GM12878 (cell line): ENCODE results near the gene SLC51A. TPM values are rescaled to one million over a fixed set of nuclear protein-coding genes. Genes with fewer than 3 reads are reported as not detected.

ENCODE experiments used
- ATAC-seq: fragments of 200-7000 bp; cut with Tn5 transposase; 3 replicates; pipeline ENCODE4 v1.9.1; 2020; ENCODE audit warnings: mild to moderate bottlenecking, moderate library complexity
- BruUV-seq: library from RNA; stranded (reverse); fragments of 400-500 nt; replicated peaks from 2 replicates; lab custom pipeline; 2021; lab: Mats Ljungman, UMichigan
- CTCF ChIA-PET: fragments of 300-600 bp; sonication (Branson Sonifier 250); formaldehyde crosslinking; extraction: SDS; loops from one replicate; lab custom pipeline; 2021; ENCODE audit warnings: inconsistent platforms; lab: Yijun Ruan, JAX
- POLR2A ChIA-PET: fragments of 350-600 bp; formaldehyde crosslinking; extraction: SDS; loops from one replicate; lab custom pipeline; 2021; ENCODE audit warnings: inconsistent platforms; lab: Charles Lee
- RAD21 ChIA-PET: fragments of 300-600 bp; sonication (Branson Sonifier 250); formaldehyde crosslinking; loops from one replicate; lab custom pipeline; 2023; ENCODE audit warnings: antibody characterized with exemption; ENCODE audit not compliant: unreplicated experiment; lab: Charles Lee
- SMC1A ChIA-PET: fragments of 300-600 bp; sonication (Branson Sonifier 250); formaldehyde crosslinking; loops from one replicate; lab custom pipeline; 2023; ENCODE audit not compliant: unreplicated experiment, uncharacterized antibody; lab: Charles Lee
- DNase-seq: peaks from one replicate; pipeline ENCODE4 v3.0.0-alpha.2; 2011; ENCODE audit warnings: low read depth, low spot score
- FAIRE-seq: peaks from 3 replicates; lab custom pipeline; 2011; peaks lifted over from hg19 to GRCh38; lab: Jason Lieb, UNC
- H2AFZ ChIP-seq: 2 replicates; pipeline ENCODE4 v1.6.0; 2011; ENCODE audit warnings: low read depth, low read length, control low read depth; ENCODE audit not compliant: control insufficient read depth
- H3K27ac ChIP-seq: 2 replicates; pipeline ENCODE4 v1.5.1; 2011; ENCODE audit warnings: control low read depth; ENCODE audit not compliant: control insufficient read depth, insufficient read depth
- H3K27me3 ChIP-seq, 2 experiments: replicated peaks in 1 of 2; 2 replicates each; pipeline versions ENCODE4 v1.6.0 to v1.6.1; 2011; ENCODE audit warnings: low read length in 1 of 2; ENCODE audit not compliant: control insufficient read depth in 2 of 2, insufficient read depth in 2 of 2
- H3K36me3 ChIP-seq, 2 experiments: 2 replicates each; pipeline ENCODE4 v1.5.1; 2011; ENCODE audit warnings: low read length in 1 of 2; ENCODE audit not compliant: control insufficient read depth in 2 of 2, insufficient read depth in 2 of 2
- H3K4me1 ChIP-seq: 2 replicates; pipeline ENCODE4 v1.6.1; 2011; ENCODE audit warnings: mild to moderate bottlenecking, low read length, moderate library complexity, mixed read lengths; ENCODE audit not compliant: control insufficient read depth, insufficient read depth
- H3K4me2 ChIP-seq: 2 replicates; pipeline ENCODE4 v1.6.0; 2011; ENCODE audit warnings: control low read depth; ENCODE audit not compliant: control insufficient read depth, insufficient read depth
- H3K4me3 ChIP-seq: fragments of 200-600 bp; sonication (generic); 2 replicates; pipeline ENCODE4 v1.5.1; 2016
- H3K79me2 ChIP-seq: 2 replicates; pipeline ENCODE4 v1.6.0; 2011; ENCODE audit warnings: low read length; ENCODE audit not compliant: control insufficient read depth, insufficient read depth
- H3K9ac ChIP-seq: 2 replicates; pipeline ENCODE4 v1.8.0; 2011; ENCODE audit warnings: low read length, control low read depth, mixed read lengths; ENCODE audit not compliant: control insufficient read depth, insufficient read depth
- H3K9me3 ChIP-seq: replicated peaks from 3 replicates; pipeline ENCODE4 v1.5.1; 2011; ENCODE audit warnings: mild to moderate bottlenecking, low read length; ENCODE audit not compliant: control insufficient read depth, insufficient read depth
- H4K20me1 ChIP-seq: 2 replicates; pipeline ENCODE4 v1.6.0; 2011; ENCODE audit not compliant: control insufficient read depth, insufficient read depth
- DPF2 ChIP-seq: fragments of 450-650 bp; IDR thresholded peaks from 2 replicates; pipeline ENCODE4 v1.6.1; 2017; ENCODE audit warnings: mild to moderate bottlenecking
- NFYA ChIP-seq: IDR thresholded peaks from 2 replicates; pipeline ENCODE4 v1.6.1; 2011; ENCODE audit warnings: low read depth, mild to moderate bottlenecking, low read length, improper control_type of control experiment, borderline replicate concordance
- RB1 ChIP-seq: fragments of 450-650 bp; formaldehyde crosslinking; IDR thresholded peaks from 2 replicates; pipeline ENCODE4 v1.6.1; 2017; ENCODE audit warnings: mild to moderate bottlenecking, borderline replicate concordance
- SRF ChIP-seq, 2 experiments: IDR thresholded peaks; 2 replicates each; pipeline ENCODE4 v1.6.1; 2011; ENCODE audit warnings: low read depth in 2 of 2, low read length in 2 of 2, mild to moderate bottlenecking in 1 of 2, moderate library complexity in 1 of 2
- STAT3 ChIP-seq: IDR thresholded peaks from 2 replicates; pipeline ENCODE4 v1.6.1; 2011; ENCODE audit warnings: low read depth, low read length, improper control_type of control experiment
- WGBS: methylation state at CpG from one replicate; pipeline ENCODE4 v1.1.6; 2016; ENCODE audit warnings: low lambda C conversion rate; ENCODE audit not compliant: insufficient replicate concordance, insufficient coverage; ENCODE audit errors: missing lambda C conversion rate; 5-methylcytosine and 5-hydroxymethylcytosine counted together
- in situ Hi-C: fragments of 300-500 bp; cut with MboI; formaldehyde crosslinking; loops from 9 replicates; pipeline ENCODE4 v1.14.3; 2018; ENCODE audit warnings: mixed read lengths
- intact Hi-C: fragments of 100-400 bp; cut with micrococcal nuclease; formaldehyde crosslinking; loops from one replicate; pipeline ENCODE4 v1.14.2; 2022; ENCODE audit not compliant: unreplicated experiment
- polyA plus RNA-seq, 11 experiments: library from polyadenylated mRNA; depleted of rRNA in 4 of 11; unstranded in 6 of 11; stranded (reverse) in 5 of 11; fragments of >200 nt; fragmentation: Nextera tagmentation in 4 of 11; fragmentation: Illumina TruSeq in 1 of 11; extraction: Ambion mirVana in 4 of 11; extraction: Trizol in 1 of 11; gene quantifications; 1 replicate in 1 of 11; 2 replicates in 10 of 11; pipeline versions ENCODE4 v1.2.1 to v1.2.3, GENCODE V29; 2011 to 2016; ENCODE audit warnings: inconsistent platforms in 2 of 11, missing spikeins in 2 of 11, low read depth in 1 of 11
- total RNA-seq, 4 experiments: library from RNA; depleted of rRNA in 3 of 4; stranded (reverse); fragments of >200 nt in 3 of 4; fragmentation: Illumina TruSeq in 1 of 4; extraction: Trizol in 1 of 4; gene quantifications; 2 replicates each; pipeline versions ENCODE4 v1.2.1 to v1.2.3, GENCODE V29; 2013 to 2021

The SLC51A gene
- total and polyA plus RNA-seq, 10 of the 15 experiments (the other 5 are each of a cell fraction or from before 2014, with no cell fraction given): 0.99 to 3.9 (median 2.2) TPM; not detected in 6

- ATAC-seq (no peak), FAIRE-seq (no peak), DNase-seq (no peak)
- in situ Hi-C loops (no loop called here), intact Hi-C loops (no loop called here)
- no peaks in the 10 kb centered on the region for H3K79me2 ChIP-seq
- no peaks in the 10 kb centered on the region for H3K9me3 ChIP-seq
- WGBS: 98% methylated on average over 14 of the region's 14 CpGs
- TF ChIP-seq SRF (IDR thresholded peaks at IDR 0.05; ENCODE audit: low read depth in 2 of 2, low read length in 2 of 2) (no peak), RB1 (no peak)
- ChIA-PET CTCF (no interaction called here), SMC1A (no interaction called here), RAD21 (no interaction called here), POLR2A (no interaction called here)
- peaks cover 2 to 9% of the 10 kb centered on the region in 2 experiments; a peak in 3 of 4 replicates for H3K36me3 ChIP-seq
- H3K27me3 ChIP-seq: no peaks in the 10 kb centered on the region
- H4K20me1 ChIP-seq: no peaks in the 10 kb centered on the region
- no peak overlapping the region for H3K27ac ChIP-seq
- no peak overlapping the region for H3K4me2 ChIP-seq
- no peak overlapping the region for H2AFZ ChIP-seq
- no TSS peak for BruUV-seq
- no peak overlapping the region for H3K4me3 ChIP-seq
- H3K4me1 ChIP-seq: peaks cover 12% of the 10 kb centered on the region; the same call in 1 of the 2 replicates
- H3K9ac ChIP-seq: no peak overlapping the region
These were observed 22.6 kb downstream of the SLC51A start for GRCh38 chr3:196238612-196239560.

DNA sequence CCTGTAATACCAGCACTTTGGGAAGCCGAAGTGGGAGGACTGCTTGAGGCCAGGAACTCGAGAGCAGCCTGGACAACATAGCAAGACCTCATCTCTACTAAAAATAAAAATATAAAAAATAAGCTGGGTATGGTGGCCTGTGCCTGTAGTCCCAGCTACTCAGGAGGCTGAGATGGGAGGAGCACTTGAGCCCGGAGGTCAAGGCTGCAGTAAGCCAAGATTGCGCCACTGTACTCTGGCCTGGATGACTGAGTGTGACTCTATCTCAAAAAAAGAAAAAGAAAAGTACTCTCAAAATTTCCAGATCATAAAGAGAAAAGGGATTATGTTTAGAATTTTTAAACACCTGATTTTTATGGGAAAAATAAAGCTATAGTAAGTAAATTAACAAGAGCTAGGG, 24.1 kb downstream of the SLC51A start:
- WGBS: 100% methylated on average over 4 of the region's 4 CpGs
- ATAC-seq (no peak), FAIRE-seq (no peak), DNase-seq (no peak)
- no peak overlapping the region for H3K9ac ChIP-seq
- H3K4me3 ChIP-seq: no peak overlapping the region
- in situ Hi-C loops: no loop called here
- no peaks in the 10 kb centered on the region for H3K27me3 ChIP-seq
- H3K79me2 ChIP-seq: no peaks in the 10 kb centered on the region
- ChIA-PET SMC1A (interaction anchor here (1.3 kb wide), 1 partner anchor 28 kb away, joined by 3 read pairs; no protein-coding TSS in a partner anchor), CTCF (interaction anchor here (1.2 kb wide), 1 partner anchor 28 kb away, joined by 4 read pairs; no protein-coding TSS in a partner anchor), POLR2A (no interaction called here), RAD21 (no interaction called here)
- H4K20me1 ChIP-seq: no peaks in the 10 kb centered on the region
- H3K36me3 ChIP-seq: peaks cover 2 to 12% of the 10 kb centered on the region in 2 experiments; a peak in 3 of 4 replicates
- BruUV-seq: no TSS peak
- intact Hi-C loops: no loop called here
- TF ChIP-seq NFYA (no peak), STAT3 (no peak), DPF2 (no peak)
- peaks cover 12% of the 10 kb centered on the region; the same call in 1 of the 2 replicates for H3K4me1 ChIP-seq
- H3K9me3 ChIP-seq: no peaks in the 10 kb centered on the region; the same call in 2 of the 3 replicates
- H2AFZ ChIP-seq: no peak overlapping the region
- H3K27ac ChIP-seq: no peak overlapping the region
- no peak overlapping the region for H3K4me2 ChIP-seq
